SK-N-SH (cell line): ENCODE results near the gene PEPD. TPM values are rescaled to one million over a fixed set of nuclear protein-coding genes. Genes with fewer than 3 reads are reported as not detected.

Experiments
- CTCF ChIA-PET: fragments of 300-600, 350-600 bp; formaldehyde crosslinking; extraction: SDS; loops from one replicate; lab custom pipeline; 2021; lab: Yijun Ruan, JAX
- POLR2A ChIA-PET: fragments of 350-600 bp; sonication (Branson Sonifier 250); formaldehyde crosslinking; extraction: SDS; loops from one replicate; lab custom pipeline; 2020; ENCODE audit warnings: antibody characterized with exemption, inconsistent platforms; lab: Yijun Ruan, JAX
- DNase-seq: peaks from one replicate; pipeline ENCODE4 v3.0.0; 2012
- H2AFZ ChIP-seq: fragments of 200-600 bp; sonication (generic); 2 replicates; pipeline ENCODE4 v1.8.1; 2016; ENCODE audit warnings: antibody characterized with exemption, mild to moderate bottlenecking, low read depth
- H3F3A ChIP-seq: fragments of 200-600 bp; sonication (generic); replicated peaks from 2 replicates; pipeline ENCODE3; 2016; ENCODE audit warnings: antibody characterized with exemption, mild to moderate bottlenecking; ENCODE audit not compliant: insufficient read depth
- H3K27ac ChIP-seq, 2 experiments: fragments of 200-500 bp in 1 of 2; fragments of 200-600 bp in 1 of 2; sonication (Bioruptor generic) in 1 of 2; sonication (generic), shearing (Covaris generic) in 1 of 2; 2 replicates each; pipeline versions ENCODE4 v1.5.1 to v1.6.1; 2014 to 2016; ENCODE audit warnings: low read depth in 2 of 2, inconsistent platforms in 1 of 2, low read length in 1 of 2, mild to moderate bottlenecking in 1 of 2, mixed read lengths in 1 of 2
- H3K27me3 ChIP-seq: fragments of 200-600 bp; sonication (generic), shearing (Covaris generic); 2 replicates; pipeline ENCODE4 v1.6.1; 2016; ENCODE audit warnings: mixed run types; ENCODE audit not compliant: insufficient read depth
- H3K36me3 ChIP-seq, 2 experiments: fragments of 200-500 bp in 1 of 2; fragments of 200-600 bp in 1 of 2; sonication (Bioruptor generic) in 1 of 2; sonication (generic) in 1 of 2; replicated peaks in 1 of 2; 2 replicates each; pipeline versions ENCODE3 to v1.5.1; 2014 to 2016; ENCODE audit warnings: low read length in 1 of 2, mild to moderate bottlenecking in 1 of 2; ENCODE audit not compliant: insufficient read depth in 2 of 2, control insufficient read depth in 1 of 2
- H3K4me1 ChIP-seq, 2 experiments: fragments of 200-500 bp in 1 of 2; fragments of 200-600 bp in 1 of 2; sonication (Bioruptor generic) in 1 of 2; sonication (generic), shearing (Covaris generic) in 1 of 2; 2 replicates each; pipeline versions ENCODE4 v1.5.1 to v1.6.1; 2014 to 2016; ENCODE audit warnings: low read depth in 1 of 2, low read length in 1 of 2, mixed run types in 1 of 2; ENCODE audit not compliant: insufficient read depth in 2 of 2, control insufficient read depth in 1 of 2
- H3K4me2 ChIP-seq: fragments of 200-600 bp; sonication (generic), shearing (Covaris generic); 2 replicates; pipeline ENCODE4 v1.6.1; 2017; ENCODE audit warnings: mixed run types
- H3K4me3 ChIP-seq, 2 experiments: fragments of 200-500 bp in 1 of 2; fragments of 200-600 bp in 1 of 2; sonication (Bioruptor generic) in 1 of 2; sonication (generic), shearing (Covaris generic) in 1 of 2; 2 replicates each; pipeline versions ENCODE4 v1.5.1 to v1.8.1; 2014 to 2016; ENCODE audit warnings: low read depth in 2 of 2, inconsistent platforms in 1 of 2, low read length in 1 of 2, mild to moderate bottlenecking in 1 of 2, mixed read lengths in 1 of 2, moderate library complexity in 1 of 2
- H3K79me2 ChIP-seq: fragments of 200-600 bp; sonication (generic); 2 replicates; pipeline ENCODE4 v1.8.1; 2017; ENCODE audit warnings: mild to moderate bottlenecking; ENCODE audit not compliant: insufficient read depth
- H3K9ac ChIP-seq: fragments of 200-600 bp; sonication (generic); 2 replicates; pipeline ENCODE4 v1.6.1; 2017; ENCODE audit warnings: mixed run types
- H3K9me2 ChIP-seq: fragments of 200-600 bp; sonication (generic); 2 replicates; pipeline ENCODE4 v1.6.1; 2017; ENCODE audit warnings: mixed run types
- H3K9me3 ChIP-seq: fragments of 200-600 bp; sonication (generic); 2 replicates; pipeline ENCODE4 v1.6.1; 2017; ENCODE audit warnings: mixed run types, mild to moderate bottlenecking, moderate library complexity
- H4K20me1 ChIP-seq: fragments of 200-600 bp; sonication (generic); 2 replicates; pipeline ENCODE4 v1.6.1; 2017; ENCODE audit warnings: mild to moderate bottlenecking, mixed run types; ENCODE audit not compliant: insufficient read depth
- EZH2phosphoT487 ChIP-seq: fragments of 200-600 bp; sonication (generic); IDR thresholded peaks from 2 replicates; pipeline ENCODE4 v1.6.1; 2017; ENCODE audit warnings: low read depth, mixed run types, mild to moderate bottlenecking, antibody characterized with exemption, moderate library complexity, borderline replicate concordance
- FOSL2 ChIP-seq: IDR thresholded peaks from 2 replicates; pipeline ENCODE4 v1.4.0; 2012; ENCODE audit warnings: low read depth, mild to moderate bottlenecking, moderate library complexity, borderline replicate concordance
- FOXM1 ChIP-seq: IDR thresholded peaks from 2 replicates; pipeline ENCODE4 v1.4.0; 2012; ENCODE audit warnings: low read depth, mild to moderate bottlenecking
- GATA2 ChIP-seq: sonication (generic); formaldehyde crosslinking; IDR thresholded peaks from 2 replicates; pipeline ENCODE4 v1.5.0; 2020; ENCODE audit warnings: mild to moderate bottlenecking, missing genetic modification reagents
- MEF2A ChIP-seq: IDR thresholded peaks from 2 replicates; pipeline ENCODE4 v1.4.0; 2012; ENCODE audit warnings: low read depth, borderline replicate concordance
- MXI1 ChIP-seq: IDR thresholded peaks from 2 replicates; pipeline ENCODE4 v1.6.1; 2012; ENCODE audit warnings: mild to moderate bottlenecking, low read depth, low read length, improper control_type of control experiment
- NRF1 ChIP-seq: IDR thresholded peaks from 2 replicates; pipeline ENCODE4 v1.6.1; 2012; ENCODE audit warnings: low read depth, mild to moderate bottlenecking, low read length
- POLR2AphosphoS5 ChIP-seq: IDR thresholded peaks from 2 replicates; pipeline ENCODE4 v1.6.1; 2012; ENCODE audit warnings: low read depth, low read length
- RCOR1 ChIP-seq: fragments of 150-350 bp; IDR thresholded peaks from 2 replicates; pipeline ENCODE4 v1.6.1; 2017; ENCODE audit warnings: antibody characterized with exemption, low read length
- RFX5 ChIP-seq: IDR thresholded peaks from 2 replicates; pipeline ENCODE4 v1.6.1; 2012; ENCODE audit warnings: mild to moderate bottlenecking, improper control_type of control experiment, low read length
- RXRA ChIP-seq: IDR thresholded peaks from 2 replicates; pipeline ENCODE4 v1.4.0; 2012; ENCODE audit warnings: low read depth, mild to moderate bottlenecking, borderline replicate concordance
- SMC3 ChIP-seq: IDR thresholded peaks from 2 replicates; pipeline ENCODE4 v1.6.1; 2012; ENCODE audit warnings: low read depth, low read length, improper control_type of control experiment
- TAF1 ChIP-seq: IDR thresholded peaks from 2 replicates; pipeline ENCODE4 v1.6.1; 2012; ENCODE audit warnings: low read depth, mild to moderate bottlenecking, low read length, moderate library complexity, borderline replicate concordance
- TCF12 ChIP-seq: IDR thresholded peaks from 2 replicates; pipeline ENCODE4 v1.4.0; 2012
- WGBS: methylation state at CpG from one replicate; pipeline ENCODE4 v1.1.6; 2017; ENCODE audit warnings: low lambda C conversion rate; 5-methylcytosine and 5-hydroxymethylcytosine counted together
- polyA plus RNA-seq, 3 experiments: library from polyadenylated mRNA; depleted of rRNA; stranded (reverse); fragments of >200 nt; gene quantifications; 2 replicates each; pipeline ENCODE4 v1.2.3, GENCODE V29; 2012
- TF ChIP-seq, protein P1 (sequence below): fragments of 200-600 bp; sonication (generic); IDR thresholded peaks from 2 replicates; pipeline ENCODE4 v1.6.1; 2017; ENCODE audit warnings: antibody characterized with exemption, mild to moderate bottlenecking, moderate library complexity
- TF ChIP-seq, protein P2 (sequence below): IDR thresholded peaks from 2 replicates; pipeline ENCODE4 v1.4.0; 2012; ENCODE audit warnings: low read depth, borderline replicate concordance
- TF ChIP-seq, protein P3 (sequence below): IDR thresholded peaks from 2 replicates; pipeline ENCODE4 v1.4.0; 2012; ENCODE audit warnings: low read depth
- TF ChIP-seq, protein P4 (sequence below): fragments of 150-350 bp; IDR thresholded peaks from 2 replicates; pipeline ENCODE4 v1.6.1; 2017; ENCODE audit warnings: antibody characterized with exemption, low read length, low read depth, borderline replicate concordance

The PEPD gene
- polyA plus RNA-seq, 1 of the 3 experiments (the other 2 are of a cell fraction) = 88.9 TPM

DNA sequence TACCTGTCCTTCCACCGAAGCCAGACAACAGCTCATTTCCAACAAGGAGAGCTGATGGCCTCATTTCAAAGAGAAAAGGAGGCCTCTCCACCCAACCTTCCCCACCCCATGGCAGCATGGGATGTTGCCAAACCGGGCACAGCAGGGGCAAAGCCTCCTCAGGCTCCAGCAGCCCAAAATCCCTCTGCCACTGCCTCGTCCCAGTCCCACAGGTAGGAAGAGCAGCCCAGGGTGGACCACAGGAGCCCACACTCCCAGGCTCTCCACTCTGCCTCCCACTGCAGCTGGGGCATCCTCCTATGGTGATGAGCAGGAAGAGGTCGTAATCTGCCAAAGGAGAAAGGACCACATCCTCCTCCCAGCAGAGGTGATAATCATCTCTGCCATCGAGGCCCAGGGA lies 50.9 kb downstream of the PEPD start:
- 78% methylated on average over 3 of the region's 5 CpGs for WGBS
- TF ChIP-seq SMC3 = no peak
- TF ChIP-seq TAF1 = no peak
- no peak for TF ChIP-seq FOSL2
- TF ChIP-seq, protein P1, sequence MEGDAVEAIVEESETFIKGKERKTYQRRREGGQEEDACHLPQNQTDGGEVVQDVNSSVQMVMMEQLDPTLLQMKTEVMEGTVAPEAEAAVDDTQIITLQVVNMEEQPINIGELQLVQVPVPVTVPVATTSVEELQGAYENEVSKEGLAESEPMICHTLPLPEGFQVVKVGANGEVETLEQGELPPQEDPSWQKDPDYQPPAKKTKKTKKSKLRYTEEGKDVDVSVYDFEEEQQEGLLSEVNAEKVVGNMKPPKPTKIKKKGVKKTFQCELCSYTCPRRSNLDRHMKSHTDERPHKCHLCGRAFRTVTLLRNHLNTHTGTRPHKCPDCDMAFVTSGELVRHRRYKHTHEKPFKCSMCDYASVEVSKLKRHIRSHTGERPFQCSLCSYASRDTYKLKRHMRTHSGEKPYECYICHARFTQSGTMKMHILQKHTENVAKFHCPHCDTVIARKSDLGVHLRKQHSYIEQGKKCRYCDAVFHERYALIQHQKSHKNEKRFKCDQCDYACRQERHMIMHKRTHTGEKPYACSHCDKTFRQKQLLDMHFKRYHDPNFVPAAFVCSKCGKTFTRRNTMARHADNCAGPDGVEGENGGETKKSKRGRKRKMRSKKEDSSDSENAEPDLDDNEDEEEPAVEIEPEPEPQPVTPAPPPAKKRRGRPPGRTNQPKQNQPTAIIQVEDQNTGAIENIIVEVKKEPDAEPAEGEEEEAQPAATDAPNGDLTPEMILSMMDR = no peak
- TF ChIP-seq RCOR1 = no peak
- no peak for TF ChIP-seq GATA2
- TF ChIP-seq, protein P2, sequence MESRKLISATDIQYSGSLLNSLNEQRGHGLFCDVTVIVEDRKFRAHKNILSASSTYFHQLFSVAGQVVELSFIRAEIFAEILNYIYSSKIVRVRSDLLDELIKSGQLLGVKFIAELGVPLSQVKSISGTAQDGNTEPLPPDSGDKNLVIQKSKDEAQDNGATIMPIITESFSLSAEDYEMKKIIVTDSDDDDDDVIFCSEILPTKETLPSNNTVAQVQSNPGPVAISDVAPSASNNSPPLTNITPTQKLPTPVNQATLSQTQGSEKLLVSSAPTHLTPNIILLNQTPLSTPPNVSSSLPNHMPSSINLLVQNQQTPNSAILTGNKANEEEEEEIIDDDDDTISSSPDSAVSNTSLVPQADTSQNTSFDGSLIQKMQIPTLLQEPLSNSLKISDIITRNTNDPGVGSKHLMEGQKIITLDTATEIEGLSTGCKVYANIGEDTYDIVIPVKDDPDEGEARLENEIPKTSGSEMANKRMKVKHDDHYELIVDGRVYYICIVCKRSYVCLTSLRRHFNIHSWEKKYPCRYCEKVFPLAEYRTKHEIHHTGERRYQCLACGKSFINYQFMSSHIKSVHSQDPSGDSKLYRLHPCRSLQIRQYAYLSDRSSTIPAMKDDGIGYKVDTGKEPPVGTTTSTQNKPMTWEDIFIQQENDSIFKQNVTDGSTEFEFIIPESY = no peak
- no peak for TF ChIP-seq NRF1
- TF ChIP-seq RFX5 = no peak
- no peak for TF ChIP-seq MEF2A
- TF ChIP-seq, protein P3, sequence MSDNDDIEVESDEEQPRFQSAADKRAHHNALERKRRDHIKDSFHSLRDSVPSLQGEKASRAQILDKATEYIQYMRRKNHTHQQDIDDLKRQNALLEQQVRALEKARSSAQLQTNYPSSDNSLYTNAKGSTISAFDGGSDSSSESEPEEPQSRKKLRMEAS = no peak
- no peak for TF ChIP-seq RXRA
- TF ChIP-seq, protein P4, sequence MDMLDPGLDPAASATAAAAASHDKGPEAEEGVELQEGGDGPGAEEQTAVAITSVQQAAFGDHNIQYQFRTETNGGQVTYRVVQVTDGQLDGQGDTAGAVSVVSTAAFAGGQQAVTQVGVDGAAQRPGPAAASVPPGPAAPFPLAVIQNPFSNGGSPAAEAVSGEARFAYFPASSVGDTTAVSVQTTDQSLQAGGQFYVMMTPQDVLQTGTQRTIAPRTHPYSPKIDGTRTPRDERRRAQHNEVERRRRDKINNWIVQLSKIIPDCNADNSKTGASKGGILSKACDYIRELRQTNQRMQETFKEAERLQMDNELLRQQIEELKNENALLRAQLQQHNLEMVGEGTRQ = no peak
- no peak for TF ChIP-seq EZH2phosphoT487
- TF ChIP-seq FOXM1 = no peak
- no peak for TF ChIP-seq TCF12
- TF ChIP-seq POLR2AphosphoS5 = no peak
- no peak for TF ChIP-seq MXI1
- Histone ChIP-seq H3K36me3 (no peaks in the 10 kb centered on the region), H3K79me2 (no peaks in the 10 kb centered on the region), H3K27ac (peak overlapping the region in 1 of 2 experiments; percentile 84; a peak in 2 of 4 replicates), H3K4me2 (no peak overlapping the region), H2AFZ (no peak overlapping the region), H3K27me3 (no peaks in the 10 kb centered on the region), H3K9ac (no peak overlapping the region), H3K4me1 (peaks cover 16 to 28% of the 10 kb centered on the region in 2 experiments; a peak in 3 of 4 replicates), H4K20me1 (no peaks in the 10 kb centered on the region), H3F3A (peaks cover 10% of the 10 kb centered on the region), H3K9me2 (no peaks in the 10 kb centered on the region), H3K9me3 (no peaks in the 10 kb centered on the region), H3K4me3 (no peak overlapping the region)
- POLR2A ChIA-PET = interaction anchor here (0.5 kb wide), 1 partner anchor 647 kb away, joined by 3 read pairs; no protein-coding TSS in a partner anchor
- CTCF ChIA-PET = no interaction called here
- peak; percentile 53 for DNase-seq
